ENCODE results near the gene FTH1. TPM values are rescaled to one million over a fixed set of nuclear protein-coding genes. Genes with fewer than 3 reads are reported as not detected.

FTH1 gene
- total RNA-seq, 2 experiments from 2014 or later, result 709 to 727 TPM

GRCh38 chr11:62000539-62001446 is 33.4 kb upstream of the FTH1 start:
- ChIA-PET POLR2A (interaction anchor here (0.5 kb wide), 1 partner anchor 18 kb away, joined by 3 read pairs; no protein-coding TSS in a partner anchor), CTCF (no interaction called here)
- Mint-ChIP-seq H3K9me3 (ENCODE audit: insufficient read depth) (peaks cover 12% of the 10 kb centered on the region), H3K36me3 (ENCODE audit: low read depth) (peaks cover 10% of the 10 kb centered on the region), H3K27ac (no peak overlapping the region), H3K4me3 (no peak overlapping the region), H3K27me3 (ENCODE audit: low read depth) (no peaks in the 10 kb centered on the region), H3K4me1 (ENCODE audit: low read depth) (no peaks in the 10 kb centered on the region)
- ATAC-seq (no peak), DNase-seq (no peak)

DNA sequence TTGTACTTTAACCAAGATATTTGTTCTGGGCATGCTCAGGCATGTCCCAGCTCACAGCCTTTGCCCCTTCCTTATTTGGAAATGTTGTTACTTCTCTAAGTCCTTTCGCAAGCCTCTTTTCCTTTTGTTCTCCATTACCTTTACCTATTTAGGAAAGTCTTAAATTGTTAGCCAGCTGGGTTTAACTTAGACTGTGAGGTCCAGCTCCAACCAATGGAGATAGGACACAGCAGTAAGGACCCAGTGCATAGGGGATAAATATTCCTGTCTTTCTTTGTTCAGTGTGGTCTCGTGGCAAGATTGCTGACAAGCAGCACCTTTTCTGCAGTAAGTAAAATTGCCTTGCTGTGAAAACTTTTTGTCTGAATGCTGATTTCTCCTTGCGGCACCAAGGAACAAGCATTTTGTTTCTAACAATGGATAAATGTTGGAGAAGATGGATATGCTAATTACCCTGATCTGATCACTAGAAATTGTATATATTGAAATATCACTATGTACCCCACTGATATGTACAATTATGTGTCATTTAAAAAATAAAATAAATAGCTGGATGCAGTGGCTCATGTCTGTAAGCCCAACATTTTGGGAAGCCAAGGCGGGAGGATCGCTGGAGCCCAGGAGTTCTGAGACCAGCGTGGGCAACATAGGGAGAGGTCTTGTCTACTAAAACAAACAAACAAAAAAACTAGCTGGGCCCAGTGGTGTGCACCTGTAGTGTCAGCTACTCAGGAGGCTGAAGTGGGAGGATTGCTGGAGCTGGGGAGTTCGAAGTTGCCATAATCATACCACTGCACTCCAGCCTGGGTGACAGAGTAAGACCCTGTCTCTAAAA is 31.9 kb upstream of the FTH1 start:
- Mint-ChIP-seq H3K4me1 (ENCODE audit: low read depth) (no peaks in the 10 kb centered on the region), H3K27me3 (ENCODE audit: low read depth) (no peaks in the 10 kb centered on the region), H3K36me3 (ENCODE audit: low read depth) (peaks cover 10% of the 10 kb centered on the region), H3K9me3 (ENCODE audit: insufficient read depth) (peaks cover 12% of the 10 kb centered on the region), H3K4me3 (no peak overlapping the region), H3K27ac (no peak overlapping the region)
- ATAC-seq (no peak), DNase-seq (no peak)
- ChIA-PET POLR2A (no interaction called here), CTCF (interaction anchor here (1.3 kb wide), 1 partner anchor 82 kb away, joined by 7 read pairs; no protein-coding TSS in a partner anchor)

- H3K4me1 Mint-ChIP-seq (ENCODE audit: low read depth), result no peaks in the 10 kb centered on the region
- ChIA-PET POLR2A (no interaction called here), CTCF (no interaction called here)
- H3K27ac Mint-ChIP-seq, result no peak overlapping the region
- no peaks in the 10 kb centered on the region for H3K27me3 Mint-ChIP-seq (ENCODE audit: low read depth)
- H3K36me3 Mint-ChIP-seq (ENCODE audit: low read depth), result peaks cover 10% of the 10 kb centered on the region
- H3K4me3 Mint-ChIP-seq, result no peak overlapping the region
- DNase-seq, result no peak
- ATAC-seq, result no peak
- peaks cover 12% of the 10 kb centered on the region for H3K9me3 Mint-ChIP-seq (ENCODE audit: insufficient read depth)
Measured at GRCh38 chr11:61996933-61997332, 29.5 kb upstream of the FTH1 start.

GRCh38 chr11:61994981-61995380 is 27.5 kb upstream of the FTH1 start:
- no peak overlapping the region for H3K4me3 Mint-ChIP-seq
- ChIA-PET CTCF (interaction anchor here (0.7 to 2.2 kb wide), 4 partner anchors 8 to 563 kb away, joined by 3 to 13 read pairs (median 4); partner anchors contain the start of gene BEST1), POLR2A (no interaction called here)
- H3K9me3 Mint-ChIP-seq (ENCODE audit: insufficient read depth), result peaks cover 12% of the 10 kb centered on the region
- DNase-seq (no peak), ATAC-seq (no peak)
- H3K27ac Mint-ChIP-seq, result no peak overlapping the region
- H3K4me1 Mint-ChIP-seq (ENCODE audit: low read depth), result no peaks in the 10 kb centered on the region
- H3K27me3 Mint-ChIP-seq (ENCODE audit: low read depth), result peaks cover 6% of the 10 kb centered on the region
- peaks cover 10% of the 10 kb centered on the region for H3K36me3 Mint-ChIP-seq (ENCODE audit: low read depth)

DNA sequence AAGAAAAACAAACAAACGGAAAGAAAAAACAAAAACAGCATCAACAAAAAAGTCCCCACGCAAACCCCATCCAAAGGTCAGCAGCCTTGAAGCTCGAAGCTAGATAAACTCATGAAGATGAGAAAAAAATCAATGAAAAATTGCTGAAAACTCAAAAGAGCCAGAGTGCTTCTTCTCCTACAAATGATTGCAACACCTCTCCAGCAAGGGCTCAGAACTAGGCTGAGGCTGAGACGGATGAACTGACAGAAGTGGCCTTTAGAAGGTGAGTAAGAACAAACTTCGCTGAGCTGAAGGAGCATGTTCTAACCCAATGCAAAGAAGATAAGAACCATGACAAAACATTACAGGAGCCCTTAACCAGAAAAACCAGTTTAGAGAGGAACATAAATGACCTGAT is 18.4 kb upstream of the FTH1 start:
- peaks cover 27% of the 10 kb centered on the region for H3K27me3 Mint-ChIP-seq (ENCODE audit: low read depth)
- H3K4me3 Mint-ChIP-seq, result no peak overlapping the region
- ATAC-seq (no peak), DNase-seq (no peak)
- no peak overlapping the region for H3K27ac Mint-ChIP-seq
- peaks cover 2% of the 10 kb centered on the region for H3K4me1 Mint-ChIP-seq (ENCODE audit: low read depth)
- peaks cover 6% of the 10 kb centered on the region for H3K9me3 Mint-ChIP-seq (ENCODE audit: insufficient read depth)
- POLR2A ChIA-PET, result no interaction called here
- CTCF ChIA-PET, result interaction anchor here (1.7 to 3.1 kb wide), 2 partner anchors 96 to 189 kb away, joined by 3 to 16 read pairs; no protein-coding TSS in a partner anchor
- peaks cover 4% of the 10 kb centered on the region for H3K36me3 Mint-ChIP-seq (ENCODE audit: low read depth)

GRCh38 chr11:61983419-61983818 is 16.0 kb upstream of the FTH1 start:
- no peak overlapping the region for H3K27ac Mint-ChIP-seq
- H3K9me3 Mint-ChIP-seq (ENCODE audit: insufficient read depth), result peaks cover 6% of the 10 kb centered on the region
- ChIA-PET POLR2A (interaction anchor here (0.7 to 1.4 kb wide), 2 partner anchors 18 to 99 kb away, joined by 3 read pairs; no protein-coding TSS in a partner anchor), CTCF (interaction anchor here (0.9 kb wide), 2 partner anchors 11 to 98 kb away, joined by 3 read pairs; no protein-coding TSS in a partner anchor)
- peaks cover 2% of the 10 kb centered on the region for H3K4me1 Mint-ChIP-seq (ENCODE audit: low read depth)
- H3K36me3 Mint-ChIP-seq (ENCODE audit: low read depth), result peaks cover 4% of the 10 kb centered on the region
- peaks cover 14% of the 10 kb centered on the region for H3K27me3 Mint-ChIP-seq (ENCODE audit: low read depth)
- no peak for DNase-seq
- no peak for ATAC-seq
- no peak overlapping the region for H3K4me3 Mint-ChIP-seq

GRCh38 chr11:61980783-61981541 is 13.5 kb upstream of the FTH1 start:
- Mint-ChIP-seq H3K4me3 (no peak overlapping the region), H3K27ac (no peak overlapping the region), H3K27me3 (ENCODE audit: low read depth) (peaks cover 3% of the 10 kb centered on the region), H3K4me1 (ENCODE audit: low read depth) (peaks cover 5% of the 10 kb centered on the region), H3K36me3 (ENCODE audit: low read depth) (no peaks in the 10 kb centered on the region), H3K9me3 (ENCODE audit: insufficient read depth) (no peaks in the 10 kb centered on the region)
- POLR2A ChIA-PET, result interaction anchor here (1.5 kb wide), 1 partner anchor 14 kb away, joined by 3 read pairs; the partner anchor contains the start of gene FTH1
- no peak for DNase-seq
- no peak for ATAC-seq
- CTCF ChIA-PET, result interaction anchor here (1.6 kb wide), 1 partner anchor 8 kb away, joined by 3 read pairs; no protein-coding TSS in a partner anchor

- DNase-seq (no peak), ATAC-seq (no peak)
- Mint-ChIP-seq H3K36me3 (ENCODE audit: low read depth) (no peaks in the 10 kb centered on the region), H3K4me3 (no peak overlapping the region), H3K4me1 (ENCODE audit: low read depth) (peaks cover 9% of the 10 kb centered on the region), H3K9me3 (ENCODE audit: insufficient read depth) (no peaks in the 10 kb centered on the region), H3K27me3 (ENCODE audit: low read depth) (no peaks in the 10 kb centered on the region), H3K27ac (no peak overlapping the region)
- CTCF ChIA-PET, result no interaction called here
- POLR2A ChIA-PET, result interaction anchor here (0.7 to 1.7 kb wide), 2 partner anchors 11 to 43 kb away, joined by 3 to 13 read pairs; partner anchors contain the start of gene FTH1
Measured at GRCh38 chr11:61978703-61979661, 11.5 kb upstream of the FTH1 start.

DNA sequence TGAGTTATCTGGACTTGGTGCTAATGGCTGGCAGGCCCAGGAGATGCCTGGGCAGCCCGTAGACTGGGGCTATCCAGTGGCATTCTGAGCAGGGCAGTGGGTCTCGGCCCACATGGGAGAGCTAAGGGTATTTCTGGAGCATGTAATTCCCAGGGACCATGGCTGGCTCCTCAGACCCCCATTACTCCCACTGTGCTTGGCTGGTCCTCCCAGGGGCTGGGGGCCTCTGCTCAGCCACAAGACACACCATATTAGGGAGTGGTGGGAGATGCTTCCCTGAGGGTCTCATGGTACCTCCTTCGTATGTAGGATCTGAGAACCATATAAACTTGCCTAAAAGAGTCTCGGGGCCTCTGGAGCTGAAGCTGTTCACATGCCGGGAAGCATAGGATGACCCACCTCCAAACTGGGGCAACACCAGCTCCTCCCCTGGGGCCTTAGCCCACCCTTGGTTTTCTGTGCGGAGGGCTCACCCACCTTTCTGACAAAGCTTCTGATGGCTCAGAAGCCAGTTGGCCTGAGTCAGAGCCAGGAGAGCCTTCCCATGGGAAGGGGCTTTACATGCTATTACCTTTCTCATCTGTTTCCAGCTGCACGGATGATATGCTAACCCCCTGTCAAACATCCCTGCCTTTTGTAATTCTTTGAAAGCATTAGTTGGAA is 9.5 kb upstream of the FTH1 start:
- Mint-ChIP-seq H3K36me3 (ENCODE audit: low read depth) (no peaks in the 10 kb centered on the region), H3K27ac (no peak overlapping the region), H3K4me1 (ENCODE audit: low read depth) (peaks cover 26% of the 10 kb centered on the region), H3K27me3 (ENCODE audit: low read depth) (no peaks in the 10 kb centered on the region), H3K4me3 (no peak overlapping the region), H3K9me3 (ENCODE audit: insufficient read depth) (no peaks in the 10 kb centered on the region)
- DNase-seq (no peak), ATAC-seq (no peak)
- POLR2A ChIA-PET, result interaction anchor here (0.6 to 1.0 kb wide), 2 partner anchors 9 to 11 kb away, joined by 4 read pairs; no protein-coding TSS in a partner anchor
- CTCF ChIA-PET, result interaction anchor here (0.8 kb wide), 1 partner anchor 131 kb away, joined by 3 read pairs; no protein-coding TSS in a partner anchor

- H3K9me3 Mint-ChIP-seq (ENCODE audit: insufficient read depth), result no peaks in the 10 kb centered on the region
- no peak overlapping the region for H3K27ac Mint-ChIP-seq
- no peak for DNase-seq
- H3K4me1 Mint-ChIP-seq (ENCODE audit: low read depth), result peaks cover 32% of the 10 kb centered on the region
- H3K4me3 Mint-ChIP-seq, result no peak overlapping the region
- H3K36me3 Mint-ChIP-seq (ENCODE audit: low read depth), result peaks cover 1% of the 10 kb centered on the region
- no peak for ATAC-seq
- CTCF ChIA-PET, result interaction anchor here (0.8 kb wide), 1 partner anchor 132 kb away, joined by 3 read pairs; no protein-coding TSS in a partner anchor
- H3K27me3 Mint-ChIP-seq (ENCODE audit: low read depth), result no peaks in the 10 kb centered on the region
- POLR2A ChIA-PET, result interaction anchor here (0.6 to 1.0 kb wide), 2 partner anchors 8 to 10 kb away, joined by 4 read pairs; no protein-coding TSS in a partner anchor
Measured at GRCh38 chr11:61976420-61976800, 9.0 kb upstream of the FTH1 start.

Measured in activated CD8-positive, alpha-beta T cell treated with anti-CD3 and anti-CD28 coated beads, Interleukin-2, amount 10 ng/mL, durations not matched to agents 7 days and 5 days (primary cell).